K562 (cell line): ENCODE data around the gene DLX4. TPM values are rescaled to one million over a fixed set of nuclear protein-coding genes. Genes with fewer than 3 reads are reported as not detected.

ENCODE experiments used
- ATF7 ChIP-seq: fragments of 450-650 bp; IDR thresholded peaks from 2 replicates; pipeline ENCODE4 v1.7.1; 2014; ENCODE audit warnings: mild to moderate bottlenecking, moderate library complexity
- BHLHE40 ChIP-seq: IDR thresholded peaks from 2 replicates; pipeline ENCODE4 v1.6.1; 2011; ENCODE audit warnings: low read length, improper control_type of control experiment
- GABPA ChIP-seq: fragments of 200-800 bp; sonication (Bioruptor generic); conservative IDR thresholded peaks from 2 replicates; pipeline ENCODE4 v1.6.1; 2016; ENCODE audit warnings: low read depth, missing genetic modification characterization, missing compliant biosample characterization
- IRF9 ChIP-seq: fragments of 450-650 bp; IDR thresholded peaks from 2 replicates; pipeline ENCODE4 v1.6.1; 2016; ENCODE audit warnings: missing biosample characterization, missing genetic modification characterization
- MCM2 ChIP-seq: fragments of 450-650 bp; IDR thresholded peaks from 2 replicates; pipeline ENCODE4 v1.6.1; 2017; ENCODE audit warnings: low read depth, mild to moderate bottlenecking
- MTA3 ChIP-seq: fragments of 450-650 bp; formaldehyde crosslinking; IDR thresholded peaks from 2 replicates; pipeline ENCODE4 v1.6.1; 2017; ENCODE audit warnings: mild to moderate bottlenecking, borderline replicate concordance
- PCBP2 ChIP-seq: fragments of 200-400 bp; formaldehyde crosslinking; IDR thresholded peaks from 2 replicates; pipeline ENCODE4 v1.6.1; 2018; ENCODE audit warnings: low read length, low read depth, mild to moderate bottlenecking, moderate library complexity; ENCODE audit not compliant: poor library complexity, severe bottlenecking
- PHF20 ChIP-seq: fragments of 450-650 bp; IDR thresholded peaks from 2 replicates; pipeline ENCODE4 v1.6.1; 2018; ENCODE audit not compliant: partially characterized antibody
- RB1 ChIP-seq: fragments of 450-650 bp; IDR thresholded peaks from 2 replicates; pipeline ENCODE4 v1.6.1; 2017; ENCODE audit warnings: low read depth, mild to moderate bottlenecking
- RBBP5 ChIP-seq: fragments of 200-600 bp; sonication (generic); IDR thresholded peaks from 2 replicates; pipeline ENCODE4 v1.6.1; 2012; ENCODE audit warnings: borderline replicate concordance, mild to moderate bottlenecking, low read length, control low read depth, inconsistent platforms; ENCODE audit not compliant: insufficient read depth, poor library complexity, severe bottlenecking
- RBFOX2 ChIP-seq: fragments of 200-400 bp; formaldehyde crosslinking; IDR thresholded peaks from 2 replicates; pipeline ENCODE4 v1.6.1; 2017; ENCODE audit warnings: low read depth, mild to moderate bottlenecking, low read length, moderate library complexity
- SAFB ChIP-seq: fragments of 200-400 bp; formaldehyde crosslinking; IDR thresholded peaks from 2 replicates; pipeline ENCODE4 v1.6.1; 2017; ENCODE audit warnings: low read depth, low read length, borderline replicate concordance
- SMAD3 ChIP-seq: fragments of 450-650 bp; formaldehyde crosslinking; conservative IDR thresholded peaks from 2 replicates; pipeline ENCODE4 v1.4.0; 2020; ENCODE audit warnings: mild to moderate bottlenecking
- TCF15 ChIP-seq: fragments of 250-450 bp; sonication (Bioruptor Pico); IDR thresholded peaks from 2 replicates; pipeline ENCODE4 v1.8.0; 2022; ENCODE audit warnings: moderate library complexity, mild to moderate bottlenecking, inconsistent platforms
- THRAP3 ChIP-seq: fragments of 450-650 bp; IDR thresholded peaks from 2 replicates; pipeline ENCODE4 v1.6.1; 2016; ENCODE audit warnings: mild to moderate bottlenecking, inconsistent platforms, borderline replicate concordance
- ZBTB9 ChIP-seq: fragments of 450-650 bp; formaldehyde crosslinking; IDR thresholded peaks from 2 replicates; pipeline ENCODE4 v1.4.0; 2020; ENCODE audit warnings: mild to moderate bottlenecking, moderate library complexity
- ZEB2 ChIP-seq: fragments of 450-650 bp; IDR thresholded peaks from 2 replicates; pipeline ENCODE4 v1.6.1; 2016
- ZNF165 ChIP-seq: fragments of 250-450 bp; sonication (Bioruptor Pico); IDR thresholded peaks from 2 replicates; pipeline ENCODE4 v1.4.0; 2020; ENCODE audit warnings: borderline replicate concordance
- ZNF282 ChIP-seq: sonication (generic); formaldehyde crosslinking; IDR thresholded peaks from 2 replicates; pipeline ENCODE4 v1.8.1; 2023; ENCODE audit warnings: missing genetic modification reagents
- polyA plus RNA-seq, 8 experiments: library from polyadenylated mRNA; depleted of rRNA in 4 of 8; stranded (reverse) in 5 of 8; unstranded in 3 of 8; fragments of >200 nt; fragmentation: Nextera tagmentation in 2 of 8; fragmentation: Illumina TruSeq in 1 of 8; extraction: Ambion mirVana in 2 of 8; extraction: Trizol in 1 of 8; gene quantifications; 2 replicates each; pipeline versions ENCODE4 v1.2.1 to v1.2.3, GENCODE V29; 2011 to 2014; ENCODE audit warnings: inconsistent platforms in 1 of 8, missing spikeins in 1 of 8
- total RNA-seq, 7 experiments: library from RNA; depleted of rRNA in 6 of 7; stranded (reverse); fragments of >200 nt in 6 of 7; fragmentation: Illumina TruSeq in 2 of 7; extraction: Trizol in 2 of 7; gene quantifications; 2 replicates each; pipeline versions ENCODE4 v1.2.1 to v1.2.3, GENCODE V29; 2011 to 2021; ENCODE audit warnings: low replicate concordance in 1 of 7
- TF ChIP-seq, protein P1 (sequence below): sonication (generic); formaldehyde crosslinking; IDR thresholded peaks from 2 replicates; pipeline ENCODE4 v1.8.1; 2023; ENCODE audit warnings: mild to moderate bottlenecking, missing genetic modification reagents

DLX4 gene
- total and polyA plus RNA-seq, 9 of the 15 experiments (the other 6 are each of a cell fraction or from before 2014, with no cell fraction given): 0.15 to 2.2 (median 0.58) TPM

- TF ChIP-seq ZEB2 (no peak), MTA3 (0 out of 2 replicates have a peak, but pooled peaks have one; percentile 36), RB1 (peak; percentile 48; the same call in 1 of the 2 replicates), BHLHE40 (0 out of 2 replicates have a peak, but pooled peaks have one; percentile 4), THRAP3 (no peak), SMAD3 (CRISPR knock-in tag) (no peak), ZNF282 (CRISPR knock-in tag) (no peak), PHF20 (no peak), MCM2 (no peak), RBFOX2 (peak; percentile 62), TCF15 (CRISPR knock-in tag) (no peak), GABPA (tag) (peak; percentile 93), ZNF165 (no peak), SAFB (no peak), PCBP2 (no peak), ATF7 (peak; percentile 41; the same call in 1 of the 2 replicates), RBBP5 (peak; percentile 60), IRF9 (tag) (no peak), ZBTB9 (0 out of 2 replicates have a peak, but pooled peaks have one; percentile 44)
- TF ChIP-seq, protein P1, sequence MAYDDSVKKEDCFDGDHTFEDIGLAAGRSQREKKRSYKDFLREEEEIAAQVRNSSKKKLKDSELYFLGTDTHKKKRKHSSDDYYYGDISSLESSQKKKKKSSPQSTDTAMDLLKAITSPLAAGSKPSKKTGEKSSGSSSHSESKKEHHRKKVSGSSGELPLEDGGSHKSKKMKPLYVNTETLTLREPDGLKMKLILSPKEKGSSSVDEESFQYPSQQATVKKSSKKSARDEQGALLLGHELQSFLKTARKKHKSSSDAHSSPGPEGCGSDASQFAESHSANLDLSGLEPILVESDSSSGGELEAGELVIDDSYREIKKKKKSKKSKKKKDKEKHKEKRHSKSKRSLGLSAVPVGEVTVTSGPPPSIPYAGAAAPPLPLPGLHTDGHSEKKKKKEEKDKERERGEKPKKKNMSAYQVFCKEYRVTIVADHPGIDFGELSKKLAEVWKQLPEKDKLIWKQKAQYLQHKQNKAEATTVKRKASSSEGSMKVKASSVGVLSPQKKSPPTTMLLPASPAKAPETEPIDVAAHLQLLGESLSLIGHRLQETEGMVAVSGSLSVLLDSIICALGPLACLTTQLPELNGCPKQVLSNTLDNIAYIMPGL (CRISPR knock-in tag): no peak
Measured at GRCh38 chr17:49968405-49969133, 421 bp upstream of the DLX4 start (continued).
